Cortex of kidney (tissue), 1 donor: ENCODE data around the gene RLN1.
"Not testable (repeated sequence)": the region's sequence is repeated elsewhere in the genome, so short reads cannot be mapped to it uniquely, and the experiment has no call there.

Source experiments
- DNase-seq: peaks from one replicate; lab custom pipeline; 2025; lab: John Stamatoyannopoulos, UW

Gene RLN1

DNA sequence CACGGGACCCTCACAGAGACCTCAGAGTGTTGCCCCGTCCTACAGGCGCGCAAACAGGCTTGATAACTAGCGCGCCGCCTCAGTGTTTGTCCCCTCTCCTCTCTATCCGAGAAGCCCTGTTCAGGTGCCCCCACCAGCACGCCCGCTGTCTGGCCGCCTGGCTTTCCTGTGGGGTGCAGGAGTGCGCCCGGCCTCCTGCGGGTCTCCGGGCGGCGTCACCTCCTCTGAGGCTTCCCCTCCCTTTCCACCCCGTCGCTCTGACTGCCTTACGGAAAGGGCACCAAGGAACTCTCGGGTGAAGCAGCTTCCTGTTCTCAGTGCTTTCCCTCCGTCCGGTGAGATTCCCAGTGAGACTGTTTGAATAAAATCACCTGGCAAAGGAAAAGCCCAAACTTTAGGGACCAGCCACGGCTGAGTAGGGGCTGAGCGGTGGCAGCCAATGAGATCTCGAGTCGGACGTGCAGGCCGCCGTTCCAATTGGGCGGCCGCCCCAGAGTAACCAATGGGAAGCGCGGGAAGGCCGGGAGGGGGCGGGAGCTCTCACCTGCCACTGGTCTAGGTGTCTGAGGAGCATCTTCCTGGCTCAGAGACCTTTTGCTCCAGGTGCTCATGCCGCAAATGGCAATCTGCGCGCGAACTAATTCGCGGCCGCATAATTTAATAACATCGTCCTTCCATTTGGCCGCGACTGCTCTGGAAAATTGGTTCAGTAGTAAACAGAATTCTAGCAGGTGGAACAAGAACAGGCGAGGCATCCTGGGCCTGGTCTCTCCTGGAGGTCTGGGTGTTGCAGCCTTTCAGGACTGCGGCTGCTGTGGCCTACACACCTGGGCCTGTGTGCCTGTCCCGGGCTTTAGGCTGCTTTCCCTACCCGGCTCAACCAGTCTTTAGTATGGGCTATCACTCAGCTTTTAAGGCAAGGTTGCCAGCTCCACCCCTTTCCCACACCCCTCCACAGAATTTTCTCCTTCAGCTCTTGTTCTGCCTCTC, at the start of gene RLN1:
Gene RLN1, minus strand, starts transcription at position 885 of the 990 bp plus-strand sequence. Its CDS starts 130 bp downstream, at position 755.
- not testable (repeated sequence) for DNase-seq

DNA sequence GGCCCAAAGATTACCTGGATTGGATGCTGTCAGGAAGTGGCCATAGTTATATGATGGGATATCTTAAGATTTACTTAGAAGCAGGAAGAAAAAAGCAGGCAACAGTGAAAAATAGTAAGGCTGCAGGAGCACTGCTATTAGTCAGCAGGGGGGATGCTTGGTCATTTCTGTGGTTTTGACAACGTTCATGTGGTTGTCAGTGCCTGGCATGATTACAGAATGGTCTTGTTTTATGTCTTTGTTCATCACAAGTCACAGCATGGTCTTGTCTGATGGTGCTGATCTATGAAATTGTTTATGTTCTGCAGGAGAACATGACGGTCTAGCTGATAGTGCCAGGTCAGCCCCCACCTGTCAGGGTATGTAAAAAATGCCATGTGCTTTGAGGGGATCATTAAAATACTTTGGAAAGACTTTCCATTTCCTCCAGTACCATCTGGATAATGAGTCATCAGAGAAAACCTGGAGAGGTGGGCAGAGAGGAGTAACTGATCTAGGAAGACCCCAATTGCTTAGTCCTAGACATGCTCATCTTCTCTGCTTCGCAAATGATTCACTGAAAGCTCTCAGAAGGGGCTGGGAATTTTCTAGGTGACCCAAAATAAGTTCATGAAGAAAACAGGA, 49.5 kb upstream of the RLN1 start:
- no peak for DNase-seq

- no peak for DNase-seq
Observed at GRCh38 chr9:5388026-5388819, 48.5 kb upstream of the RLN1 start.

DNA sequence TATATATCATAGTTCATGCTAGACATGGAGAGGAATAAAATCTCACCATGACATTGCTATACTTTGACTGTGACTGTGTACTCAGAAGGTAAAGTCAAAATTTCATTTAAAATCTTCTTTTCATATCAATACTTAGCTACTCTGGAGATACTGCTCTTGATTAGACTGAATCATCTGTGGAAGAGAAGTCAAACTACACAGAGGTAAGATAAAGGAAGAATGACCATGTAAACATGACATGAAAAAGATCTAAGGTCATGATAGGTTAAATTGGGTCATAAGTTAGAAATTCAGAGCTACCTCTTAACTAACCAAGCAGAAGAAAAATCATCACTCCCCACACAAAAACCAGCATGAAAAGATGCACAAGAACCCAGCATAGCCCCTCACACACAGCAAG, 44.8 kb upstream of the RLN1 start:
- no peak for DNase-seq

GRCh38 chr9:5382479-5382878, 42.8 kb upstream of the RLN1 start:
- no peak for DNase-seq

- no peak for DNase-seq
Observed at GRCh38 chr9:5375790-5376477, 36.3 kb upstream of the RLN1 start.

DNA sequence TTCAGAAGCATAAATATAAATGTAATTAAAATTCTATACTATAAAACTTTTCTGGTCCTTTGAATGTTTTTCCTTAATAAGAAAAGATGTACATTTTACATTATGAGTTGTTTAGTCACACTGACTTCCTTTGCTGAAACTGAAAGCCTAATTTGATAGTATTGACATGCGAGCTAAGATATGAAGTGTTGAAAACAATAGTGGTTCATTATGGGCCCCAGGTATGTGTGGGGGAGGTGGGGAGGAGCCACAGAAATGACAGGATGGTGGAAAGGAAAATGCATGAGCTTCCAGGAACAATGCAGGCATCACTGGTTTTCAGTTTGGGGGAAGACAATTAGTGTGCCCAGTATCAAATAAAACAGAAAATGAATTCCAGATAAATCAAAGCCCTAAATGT, 35.4 kb upstream of the RLN1 start:
- no peak for DNase-seq

GRCh38 chr9:5364294-5365024, 24.8 kb upstream of the RLN1 start:
- no peak for DNase-seq

DNA sequence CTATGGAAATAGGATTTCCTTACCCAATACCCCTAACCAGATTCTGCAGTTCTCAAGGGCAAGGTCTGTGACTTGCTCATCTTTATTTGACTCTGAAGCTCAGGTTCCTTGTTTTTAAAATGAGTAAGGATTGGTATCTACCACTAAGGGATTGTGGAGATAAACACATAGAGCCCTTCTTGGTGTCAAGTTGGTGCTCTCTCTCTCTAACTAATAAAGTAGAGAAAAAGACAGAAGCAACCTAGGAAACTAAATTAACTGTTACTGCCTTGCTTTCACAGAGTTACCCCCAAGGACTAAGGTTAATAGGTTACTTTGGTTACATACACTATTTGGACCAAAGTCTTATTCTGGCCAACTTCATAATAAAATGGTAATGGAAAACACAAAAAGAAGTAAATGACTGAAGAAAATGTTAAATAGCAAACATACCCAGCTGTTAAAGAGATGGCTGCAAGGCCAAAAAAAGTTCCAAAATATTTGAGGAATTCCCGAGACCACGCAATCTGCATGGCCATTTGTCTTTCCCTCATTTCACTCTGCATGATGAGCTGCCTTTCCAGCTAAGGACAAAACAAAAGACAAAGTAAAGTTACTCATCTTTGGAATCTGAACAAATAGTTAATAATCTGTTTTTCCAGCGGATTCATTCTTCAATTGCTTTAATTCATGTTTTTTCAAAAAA, 21.8 kb upstream of the RLN1 start:
- DNase-seq = no peak

DNA sequence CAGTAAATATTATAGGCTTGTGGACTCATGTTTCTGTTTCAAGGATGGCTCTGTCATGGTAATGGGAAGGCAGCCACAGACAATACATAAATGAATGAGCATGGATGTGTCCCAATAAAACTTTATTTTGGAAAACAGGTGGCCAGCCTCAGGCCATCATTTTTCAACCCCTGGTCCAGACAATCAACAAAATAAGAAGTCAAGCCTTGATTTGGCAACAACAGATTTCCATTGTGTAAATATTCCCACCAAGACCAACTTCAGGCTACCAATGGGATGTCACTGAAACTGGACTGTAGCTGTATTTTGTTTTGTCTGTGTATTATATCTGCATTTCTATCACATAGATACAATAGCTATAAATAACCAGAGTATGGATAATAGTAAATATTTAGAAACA, 20.7 kb upstream of the RLN1 start:
- no peak for DNase-seq

DNA sequence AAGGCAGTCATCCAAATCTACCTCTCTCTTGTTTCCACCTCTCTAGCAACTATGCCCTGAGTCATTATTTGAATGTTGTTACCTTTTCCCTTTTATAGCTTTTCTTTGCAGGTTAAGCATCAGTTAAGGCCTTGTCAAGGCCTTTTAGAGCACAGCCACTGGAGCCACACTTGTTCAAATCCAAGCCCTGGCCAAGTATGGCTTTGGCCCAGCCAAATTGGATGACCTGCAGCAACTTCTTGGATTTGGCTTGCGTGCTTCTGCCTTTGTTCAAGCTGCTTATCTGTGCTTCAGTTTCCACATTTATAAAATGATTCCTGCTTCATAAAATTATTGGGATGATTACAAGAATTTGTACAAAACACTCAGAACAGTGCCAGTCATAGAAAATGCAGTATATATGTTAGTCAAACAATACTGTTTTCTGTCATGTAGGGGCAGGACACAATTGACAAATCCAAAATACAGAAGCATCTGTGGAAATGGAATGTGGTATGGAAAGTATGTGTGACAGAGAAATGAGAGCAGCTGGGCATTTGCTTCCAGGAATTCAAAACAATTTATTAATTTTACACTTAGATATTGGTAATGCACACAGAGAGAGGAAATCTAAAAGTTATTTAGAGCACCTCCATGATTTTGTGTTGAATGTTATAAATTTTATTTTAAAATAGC, 17.9 kb upstream of the RLN1 start:
- DNase-seq = no peak

- no peak for DNase-seq
Observed at GRCh38 chr9:5355817-5356216, 16.1 kb upstream of the RLN1 start.

- no peak for DNase-seq
Observed at GRCh38 chr9:5355226-5355625, 15.6 kb upstream of the RLN1 start.

- no peak for DNase-seq
Observed at GRCh38 chr9:5354184-5354583, 14.5 kb upstream of the RLN1 start.

DNA sequence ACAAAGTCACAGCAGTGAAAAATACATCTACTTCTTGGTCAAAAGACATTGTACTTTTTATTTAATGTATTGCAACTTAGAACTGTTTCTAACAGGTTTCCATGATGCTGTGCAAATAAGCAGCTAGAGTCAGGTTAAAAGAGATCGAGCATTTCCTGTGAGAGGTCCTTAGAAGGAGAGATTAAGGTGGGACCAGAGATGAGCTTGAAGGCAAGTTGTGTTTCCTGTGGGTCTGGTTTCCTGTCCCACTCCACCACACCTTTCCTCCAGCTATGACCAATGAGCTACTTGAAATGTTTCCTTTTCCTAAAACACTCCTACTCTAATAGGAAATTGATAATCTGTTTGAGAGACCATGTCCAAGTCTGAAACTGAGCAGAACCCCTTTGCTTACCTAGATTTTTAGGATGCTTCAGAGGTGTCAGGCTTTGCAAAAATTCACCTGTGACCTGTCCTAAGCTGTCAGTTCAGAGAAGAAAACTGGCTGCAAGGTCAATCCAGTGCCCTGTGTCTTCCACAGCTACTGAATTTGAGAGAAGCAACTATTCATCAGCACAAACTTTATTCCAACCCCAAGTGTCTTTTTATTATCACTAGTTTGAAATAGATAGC, 13.1 kb upstream of the RLN1 start:
- DNase-seq = no peak

GRCh38 chr9:5336688-5337087, 3.0 kb downstream of the RLN1 start:
- DNase-seq = no peak

- DNase-seq = not testable (repeated sequence)
Observed at GRCh38 chr9:5331276-5331675, 8.4 kb downstream of the RLN1 start.

DNA sequence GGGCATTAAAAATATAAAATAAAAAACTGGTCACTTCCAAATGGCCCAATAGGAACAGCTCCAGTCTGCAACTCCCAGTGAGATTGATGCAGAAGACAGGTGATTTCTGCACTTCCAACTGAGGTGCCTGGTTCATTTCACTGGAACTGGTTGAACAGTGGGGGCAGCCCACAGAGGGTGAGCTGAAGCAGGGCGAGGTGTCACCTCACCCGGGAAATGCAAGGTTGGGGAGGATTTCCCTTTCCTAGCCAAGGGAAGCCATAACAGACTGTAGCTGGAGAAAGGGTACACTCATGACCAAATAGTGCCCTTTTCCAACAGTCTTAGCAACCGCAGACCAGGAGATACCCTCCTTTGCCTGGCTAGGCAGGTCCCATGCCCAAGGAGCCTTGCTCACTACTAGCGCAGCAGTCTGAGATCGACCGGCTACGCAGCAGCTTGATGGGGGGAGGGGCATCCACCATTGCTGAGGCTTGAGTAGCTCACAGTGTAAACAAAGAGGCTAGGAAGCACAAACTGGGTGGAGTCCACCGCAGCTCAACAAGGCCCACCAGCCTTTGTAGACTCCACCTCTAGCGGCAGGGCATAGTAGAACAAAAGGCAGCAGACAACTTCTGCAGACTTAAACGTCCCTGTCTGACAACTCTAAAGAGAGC, 12.7 kb downstream of the RLN1 start:
- no peak for DNase-seq

DNA sequence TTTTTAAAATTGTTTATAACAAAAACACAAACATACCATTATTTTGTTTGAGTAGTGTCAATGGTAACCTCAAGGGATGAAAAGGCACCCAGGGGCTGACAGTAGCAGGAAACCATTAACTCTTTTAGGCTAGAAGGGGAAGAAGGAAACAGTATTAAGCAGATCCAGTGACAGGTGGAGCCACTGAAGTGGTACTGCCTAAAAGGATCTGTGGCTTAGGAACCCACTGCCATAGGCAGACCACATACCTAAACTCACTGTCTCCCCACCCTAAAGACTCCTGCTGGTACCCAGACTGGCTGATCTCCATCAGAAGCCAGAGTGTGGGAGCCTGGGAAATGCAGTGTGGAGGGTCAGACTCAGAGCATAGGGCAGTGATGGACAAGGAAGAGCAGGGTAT, 13.5 kb downstream of the RLN1 start:
- DNase-seq = no peak
